ENCODE results near the gene RETN.

RETN gene

GRCh38 chr19:7658219-7658686 is 10.6 kb upstream of the RETN start:
- no peak for DNase-seq (ENCODE audit: low spot score)

GRCh38 chr19:7661744-7662538 is 6.9 kb upstream of the RETN start:
- no peak for DNase-seq (ENCODE audit: low spot score)

- DNase-seq (ENCODE audit: low spot score) = no peak
Measured at GRCh38 chr19:7662657-7663056, 6.2 kb upstream of the RETN start.

GRCh38 chr19:7663706-7664105 is 5.1 kb upstream of the RETN start:
- DNase-seq (ENCODE audit: low spot score) = no peak

- DNase-seq (ENCODE audit: low spot score) = no peak
Measured at GRCh38 chr19:7665076-7665475, 3.8 kb upstream of the RETN start.

- DNase-seq (ENCODE audit: low spot score) = no peak
Measured at GRCh38 chr19:7669641-7670040, 792 bp downstream of the RETN start.

GRCh38 chr19:7670150-7670783 is 1.4 kb downstream of the RETN start:
- no peak for DNase-seq (ENCODE audit: low spot score)

- no peak for DNase-seq (ENCODE audit: low spot score)
Measured at GRCh38 chr19:7670790-7671189, 1.9 kb downstream of the RETN start.

GRCh38 chr19:7672522-7672921 is 3.7 kb downstream of the RETN start:
- DNase-seq (ENCODE audit: low spot score) = no peak

GRCh38 chr19:7674010-7675005 is 5.5 kb downstream of the RETN start:
- peak; percentile 63 for DNase-seq (ENCODE audit: low spot score)

GRCh38 chr19:7676376-7676775 is 7.5 kb downstream of the RETN start:
- peak; percentile 31 for DNase-seq (ENCODE audit: low spot score)

GRCh38 chr19:7676854-7677253 is 8.0 kb downstream of the RETN start, which contains the start of gene MCEMP1:
Gene MCEMP1, plus strand, starts transcription at chr19:7677090. Its CDS starts 31 bp downstream, at chr19:7677121.
- no peak for DNase-seq (ENCODE audit: low spot score)

- DNase-seq (ENCODE audit: low spot score) = no peak
Measured at GRCh38 chr19:7677669-7678311, 8.9 kb downstream of the RETN start.

GRCh38 chr19:7678971-7679751 is 10.3 kb downstream of the RETN start:
- peak; percentile 61 for DNase-seq (ENCODE audit: low spot score)

GRCh38 chr19:7679771-7680605 is 11.1 kb downstream of the RETN start:
- no peak for DNase-seq (ENCODE audit: low spot score)

- DNase-seq (ENCODE audit: low spot score) = peak; percentile 57
Measured at GRCh38 chr19:7680606-7681339, 11.9 kb downstream of the RETN start, which contains the start of gene TRAPPC5. Gene TRAPPC5, plus strand, starts transcription at chr19:7680833. Its CDS starts 1,421 bp downstream, at chr19:7682254.

GRCh38 chr19:7681340-7682174 is 12.7 kb downstream of the RETN start:
- peak; percentile 28 for DNase-seq (ENCODE audit: low spot score)

- no peak for DNase-seq (ENCODE audit: low spot score)
Measured at GRCh38 chr19:7682175-7682855, 13.5 kb downstream of the RETN start.
